Stomach (tissue), 4 donors: ENCODE data around the gene CCNH.

Experiments used
- EP300 ChIP-seq: sonication (generic); formaldehyde crosslinking; IDR thresholded peaks from one replicate; pipeline ENCODE4 v1.6.1; 2017; ENCODE audit warnings: antibody characterized with exemption
- POLR2A ChIP-seq, 4 donors: fragments of 450-650 bp; IDR thresholded peaks; one replicate each; pipeline ENCODE4 v1.6.1; 2016; ENCODE audit warnings: antibody characterized with exemption in 4 of 4, control low read depth in 2 of 4, mild to moderate bottlenecking in 1 of 4, moderate library complexity in 1 of 4
- POLR2AphosphoS5 ChIP-seq, 3 donors: sonication (generic); formaldehyde crosslinking; IDR thresholded peaks; one replicate each; pipeline ENCODE4 v1.6.1; 2016; ENCODE audit warnings: antibody characterized with exemption in 3 of 3
- TF ChIP-seq, protein P1 (sequence below), 7 experiments: fragments of 450-650 bp in 4 of 7; fragments of 200-600 bp in 3 of 7; sonication (generic) in 3 of 7; IDR thresholded peaks; one replicate each; pipeline ENCODE4 v1.5.1; 2016 to 2019; ENCODE audit warnings: antibody characterized with exemption in 7 of 7, control low read depth in 2 of 7, mild to moderate bottlenecking in 1 of 7

DNA sequence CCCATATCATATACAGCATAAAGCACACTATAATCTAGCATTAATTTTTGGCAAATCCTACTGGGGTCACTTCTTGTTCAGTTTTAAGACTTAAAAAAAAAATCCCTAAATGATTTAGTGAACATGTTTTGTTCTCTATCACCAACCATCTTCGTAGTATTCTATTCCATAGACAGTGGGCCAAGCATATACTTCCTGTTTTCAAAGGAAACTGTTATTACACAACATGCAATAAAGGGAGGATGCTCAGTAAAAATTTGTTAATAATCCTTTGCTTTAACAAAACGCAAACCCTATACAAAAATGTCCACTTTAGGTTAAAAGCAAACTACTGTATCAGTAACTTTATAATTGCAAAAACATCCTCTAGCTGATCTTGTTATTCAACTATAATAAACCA, 13.0 kb downstream of the CCNH start:
- TF ChIP-seq, protein P1, sequence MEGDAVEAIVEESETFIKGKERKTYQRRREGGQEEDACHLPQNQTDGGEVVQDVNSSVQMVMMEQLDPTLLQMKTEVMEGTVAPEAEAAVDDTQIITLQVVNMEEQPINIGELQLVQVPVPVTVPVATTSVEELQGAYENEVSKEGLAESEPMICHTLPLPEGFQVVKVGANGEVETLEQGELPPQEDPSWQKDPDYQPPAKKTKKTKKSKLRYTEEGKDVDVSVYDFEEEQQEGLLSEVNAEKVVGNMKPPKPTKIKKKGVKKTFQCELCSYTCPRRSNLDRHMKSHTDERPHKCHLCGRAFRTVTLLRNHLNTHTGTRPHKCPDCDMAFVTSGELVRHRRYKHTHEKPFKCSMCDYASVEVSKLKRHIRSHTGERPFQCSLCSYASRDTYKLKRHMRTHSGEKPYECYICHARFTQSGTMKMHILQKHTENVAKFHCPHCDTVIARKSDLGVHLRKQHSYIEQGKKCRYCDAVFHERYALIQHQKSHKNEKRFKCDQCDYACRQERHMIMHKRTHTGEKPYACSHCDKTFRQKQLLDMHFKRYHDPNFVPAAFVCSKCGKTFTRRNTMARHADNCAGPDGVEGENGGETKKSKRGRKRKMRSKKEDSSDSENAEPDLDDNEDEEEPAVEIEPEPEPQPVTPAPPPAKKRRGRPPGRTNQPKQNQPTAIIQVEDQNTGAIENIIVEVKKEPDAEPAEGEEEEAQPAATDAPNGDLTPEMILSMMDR (IDR thresholded peaks at IDR 0.05) = no peak
- TF ChIP-seq POLR2A (IDR thresholded peaks at IDR 0.05) = no peak
- TF ChIP-seq POLR2AphosphoS5 (IDR thresholded peaks at IDR 0.05) = no peak
- no peak for TF ChIP-seq EP300
